Trophoblast cell (in vitro differentiated cells and primary cell): ENCODE results near the gene AEN.

Experiments used
- DNase-seq, 2 donors: peaks; one replicate each; pipeline ENCODE4 v3.0.0-alpha.2; 2016
- H2AFZ ChIP-seq: 2 replicates; pipeline ENCODE4 v1.6.1; 2013; ENCODE audit warnings: low read length, moderate library complexity, mild to moderate bottlenecking; ENCODE audit not compliant: insufficient read depth, poor library complexity
- H2AK5ac ChIP-seq: 2 replicates; pipeline ENCODE4 v1.6.1; 2013; ENCODE audit warnings: mild to moderate bottlenecking, low read length
- H2BK120ac ChIP-seq: 2 replicates; pipeline ENCODE4 v1.6.1; 2013; ENCODE audit warnings: low read length, mild to moderate bottlenecking, moderate library complexity; ENCODE audit not compliant: insufficient read depth, poor library complexity
- H2BK12ac ChIP-seq: 2 replicates; pipeline ENCODE4 v1.6.1; 2013; ENCODE audit warnings: mild to moderate bottlenecking, low read length, moderate library complexity
- H2BK5ac ChIP-seq: 2 replicates; pipeline ENCODE4 v1.6.1; 2013; ENCODE audit warnings: low read length, low read depth, moderate library complexity, mild to moderate bottlenecking; ENCODE audit not compliant: poor library complexity
- H3K14ac ChIP-seq: 2 replicates; pipeline ENCODE4 v1.6.1; 2013; ENCODE audit warnings: mild to moderate bottlenecking, low read length
- H3K18ac ChIP-seq: 2 replicates; pipeline ENCODE4 v1.6.1; 2013; ENCODE audit warnings: mild to moderate bottlenecking, low read length
- H3K23ac ChIP-seq: 2 replicates; pipeline ENCODE4 v1.6.1; 2013; ENCODE audit warnings: low read length
- H3K27ac ChIP-seq: 2 replicates; pipeline ENCODE4 v1.5.1; 2013; ENCODE audit warnings: low read depth, mild to moderate bottlenecking, inconsistent platforms, low read length, moderate library complexity
- H3K27me3 ChIP-seq: 2 replicates; pipeline ENCODE4 v1.6.1; 2013; ENCODE audit warnings: inconsistent platforms, mild to moderate bottlenecking, low read length, moderate library complexity; ENCODE audit not compliant: insufficient read depth
- H3K36me3 ChIP-seq, 2 experiments: 1 replicate in 1 of 2; 2 replicates in 1 of 2; pipeline ENCODE4 v1.6.1; 2013; ENCODE audit warnings: low read length in 2 of 2, mild to moderate bottlenecking in 2 of 2, moderate library complexity in 1 of 2; ENCODE audit not compliant: insufficient read depth in 2 of 2, control insufficient read depth in 1 of 2
- H3K4ac ChIP-seq: 2 replicates; pipeline ENCODE4 v1.6.1; 2013; ENCODE audit warnings: low read depth, mild to moderate bottlenecking, low read length, moderate library complexity
- H3K4me1 ChIP-seq, 2 experiments: 1 replicate in 1 of 2; 2 replicates in 1 of 2; pipeline ENCODE4 v1.6.1; 2013; ENCODE audit warnings: low read length in 2 of 2, mild to moderate bottlenecking in 2 of 2, moderate library complexity in 1 of 2; ENCODE audit not compliant: insufficient read depth in 2 of 2, control insufficient read depth in 1 of 2
- H3K4me2 ChIP-seq: 2 replicates; pipeline ENCODE4 v1.6.1; 2013; ENCODE audit warnings: inconsistent platforms, mild to moderate bottlenecking, low read length, moderate library complexity
- H3K4me3 ChIP-seq: 2 replicates; pipeline ENCODE4 v1.5.1; 2013; ENCODE audit warnings: mild to moderate bottlenecking, low read depth, low read length, inconsistent platforms
- H3K79me1 ChIP-seq: one replicate; pipeline ENCODE4 v1.6.1; 2013; ENCODE audit warnings: low read length
- H3K79me2 ChIP-seq: 2 replicates; pipeline ENCODE4 v1.6.1; 2013; ENCODE audit warnings: low read length, mild to moderate bottlenecking; ENCODE audit not compliant: control insufficient read depth, insufficient read depth, poor library complexity
- H3K9ac ChIP-seq: 2 replicates; pipeline ENCODE4 v1.6.1; 2013; ENCODE audit warnings: mild to moderate bottlenecking, low read length
- H3K9me3 ChIP-seq: 2 replicates; pipeline ENCODE4 v1.6.1; 2013; ENCODE audit warnings: low read depth, mild to moderate bottlenecking, control low read depth, inconsistent platforms, low read length; ENCODE audit not compliant: insufficient read depth
- H4K12ac ChIP-seq: 2 replicates; pipeline ENCODE4 v1.6.1; 2013; ENCODE audit warnings: low read depth, mild to moderate bottlenecking, low read length, moderate library complexity
- H4K8ac ChIP-seq: 2 replicates; pipeline ENCODE4 v1.6.1; 2013; ENCODE audit warnings: low read depth, mild to moderate bottlenecking, low read length, moderate library complexity
- H4K91ac ChIP-seq: one replicate; pipeline ENCODE4 v1.6.1; 2013; ENCODE audit warnings: low read depth, mild to moderate bottlenecking, low read length, moderate library complexity
- WGBS: extraction: QIAGEN DNeasy Blood & Tissue Kit; methylation state at CpG from one replicate; pipeline ENCODE4 v1.1.7; 2013; ENCODE audit warnings: missing lambda C conversion rate; ENCODE audit not compliant: insufficient read length, insufficient coverage; ENCODE audit errors: extremely low coverage; 5-methylcytosine and 5-hydroxymethylcytosine counted together

AEN gene

GRCh38 chr15:88616240-88616639 lies 4.9 kb upstream of the AEN start:
- peaks cover 14 to 17% of the 10 kb centered on the region in 2 experiments for H3K4me1 ChIP-seq
- H3K27me3 ChIP-seq, result no peaks in the 10 kb centered on the region
- H3K27ac ChIP-seq, result no peak overlapping the region
- no peak for DNase-seq
- H4K91ac ChIP-seq, result no peak overlapping the region
- H3K23ac ChIP-seq, result no peak overlapping the region
- H2BK12ac ChIP-seq, result no peak overlapping the region
- no peak overlapping the region for H4K8ac ChIP-seq
- no peak overlapping the region for H3K9ac ChIP-seq
- no peak overlapping the region for H2BK5ac ChIP-seq
- H3K79me2 ChIP-seq, result peaks cover under 1% of the 10 kb centered on the region
- H3K18ac ChIP-seq, result no peak overlapping the region
- H3K4me2 ChIP-seq, result no peak overlapping the region
- no peak overlapping the region for H3K4me3 ChIP-seq
- H3K36me3 ChIP-seq, result no peaks in the 10 kb centered on the region
- H2BK120ac ChIP-seq, result no peak overlapping the region
- H3K79me1 ChIP-seq, result peaks cover 9% of the 10 kb centered on the region
- no peak overlapping the region for H3K14ac ChIP-seq
- H4K12ac ChIP-seq, result no peak overlapping the region
- no peak overlapping the region for H3K4ac ChIP-seq
- H3K9me3 ChIP-seq, result no peaks in the 10 kb centered on the region
- H2AFZ ChIP-seq, result no peak overlapping the region
- WGBS, result no CpG with 5 or more reads among the region's 4 CpGs
- no peak overlapping the region for H2AK5ac ChIP-seq

GRCh38 chr15:88617031-88617722 lies 4.0 kb upstream of the AEN start:
- DNase-seq, result no peak
- H4K12ac ChIP-seq, result no peak overlapping the region
- peaks cover 10% of the 10 kb centered on the region for H3K79me2 ChIP-seq
- no peak overlapping the region for H3K4ac ChIP-seq
- no peaks in the 10 kb centered on the region for H3K36me3 ChIP-seq
- no peak overlapping the region for H3K18ac ChIP-seq
- peaks cover 11 to 13% of the 10 kb centered on the region in 2 experiments for H3K4me1 ChIP-seq
- H2AK5ac ChIP-seq, result no peak overlapping the region
- no peak overlapping the region for H2BK5ac ChIP-seq
- H3K9me3 ChIP-seq, result no peaks in the 10 kb centered on the region
- H4K91ac ChIP-seq, result no peak overlapping the region
- no peak overlapping the region for H3K27ac ChIP-seq
- no peak overlapping the region for H3K14ac ChIP-seq
- no peak overlapping the region for H3K4me3 ChIP-seq
- no peak overlapping the region for H2BK12ac ChIP-seq
- H3K79me1 ChIP-seq, result peaks cover 16% of the 10 kb centered on the region
- no peak overlapping the region for H3K23ac ChIP-seq
- H2AFZ ChIP-seq, result no peak overlapping the region
- no peak overlapping the region for H3K9ac ChIP-seq
- H3K4me2 ChIP-seq, result no peak overlapping the region
- no peaks in the 10 kb centered on the region for H3K27me3 ChIP-seq
- no CpG with 5 or more reads among the region's 10 CpGs for WGBS
- H4K8ac ChIP-seq, result no peak overlapping the region
- no peak overlapping the region for H2BK120ac ChIP-seq

- no peak overlapping the region for H4K91ac ChIP-seq
- H3K18ac ChIP-seq, result no peak overlapping the region
- WGBS, result no CpG with 5 or more reads among the region's 1 CpG
- no peak overlapping the region for H2BK12ac ChIP-seq
- H3K9ac ChIP-seq, result no peak overlapping the region
- H2BK5ac ChIP-seq, result no peak overlapping the region
- H4K12ac ChIP-seq, result no peak overlapping the region
- no peaks in the 10 kb centered on the region for H3K27me3 ChIP-seq
- no peak overlapping the region for H2AK5ac ChIP-seq
- peaks cover 18% of the 10 kb centered on the region for H3K79me1 ChIP-seq
- no peak overlapping the region for H3K14ac ChIP-seq
- H3K4me2 ChIP-seq, result no peak overlapping the region
- no peak overlapping the region for H3K23ac ChIP-seq
- H4K8ac ChIP-seq, result no peak overlapping the region
- no peak overlapping the region for H3K27ac ChIP-seq
- H3K4me3 ChIP-seq, result no peak overlapping the region
- no peak overlapping the region for H2AFZ ChIP-seq
- no peaks in the 10 kb centered on the region for H3K36me3 ChIP-seq
- H3K9me3 ChIP-seq, result no peaks in the 10 kb centered on the region
- no peak overlapping the region for H3K4ac ChIP-seq
- H2BK120ac ChIP-seq, result no peak overlapping the region
- DNase-seq, result no peak
- H3K4me1 ChIP-seq, result peaks cover 7 to 10% of the 10 kb centered on the region in 2 experiments
- H3K79me2 ChIP-seq, result peaks cover 12% of the 10 kb centered on the region
These were observed 3.4 kb upstream of the AEN start for GRCh38 chr15:88617790-88618189.

- no peak overlapping the region for H2AFZ ChIP-seq
- H3K9me3 ChIP-seq, result no peaks in the 10 kb centered on the region
- no peak overlapping the region for H3K27ac ChIP-seq
- H3K79me2 ChIP-seq, result peaks cover 20% of the 10 kb centered on the region
- no peak overlapping the region for H3K4ac ChIP-seq
- H3K18ac ChIP-seq, result no peak overlapping the region
- H4K91ac ChIP-seq, result no peak overlapping the region
- H3K4me2 ChIP-seq, result no peak overlapping the region
- H3K36me3 ChIP-seq, result peaks cover 2 to 4% of the 10 kb centered on the region in 2 experiments
- no peak overlapping the region for H3K9ac ChIP-seq
- H2BK12ac ChIP-seq, result no peak overlapping the region
- H3K79me1 ChIP-seq, result peaks cover 15% of the 10 kb centered on the region
- H4K8ac ChIP-seq, result no peak overlapping the region
- H2AK5ac ChIP-seq, result no peak overlapping the region
- peaks cover 7 to 10% of the 10 kb centered on the region in 2 experiments for H3K4me1 ChIP-seq
- H3K23ac ChIP-seq, result no peak overlapping the region
- no peak overlapping the region for H3K14ac ChIP-seq
- H3K4me3 ChIP-seq, result no peak overlapping the region
- H2BK120ac ChIP-seq, result no peak overlapping the region
- H4K12ac ChIP-seq, result no peak overlapping the region
- no peaks in the 10 kb centered on the region for H3K27me3 ChIP-seq
- DNase-seq, result no peak
- H2BK5ac ChIP-seq, result no peak overlapping the region
These were observed 2.5 kb upstream of the AEN start for GRCh38 chr15:88618686-88619085.
